ENCODE data around the gene PPP4C. TPM values are rescaled to one million over a fixed set of nuclear protein-coding genes. Genes with fewer than 3 reads are reported as not detected.

Gene PPP4C
- total and polyA plus RNA-seq, 8 donors = 21.7 to 53.7 (median 28.6) TPM

DNA sequence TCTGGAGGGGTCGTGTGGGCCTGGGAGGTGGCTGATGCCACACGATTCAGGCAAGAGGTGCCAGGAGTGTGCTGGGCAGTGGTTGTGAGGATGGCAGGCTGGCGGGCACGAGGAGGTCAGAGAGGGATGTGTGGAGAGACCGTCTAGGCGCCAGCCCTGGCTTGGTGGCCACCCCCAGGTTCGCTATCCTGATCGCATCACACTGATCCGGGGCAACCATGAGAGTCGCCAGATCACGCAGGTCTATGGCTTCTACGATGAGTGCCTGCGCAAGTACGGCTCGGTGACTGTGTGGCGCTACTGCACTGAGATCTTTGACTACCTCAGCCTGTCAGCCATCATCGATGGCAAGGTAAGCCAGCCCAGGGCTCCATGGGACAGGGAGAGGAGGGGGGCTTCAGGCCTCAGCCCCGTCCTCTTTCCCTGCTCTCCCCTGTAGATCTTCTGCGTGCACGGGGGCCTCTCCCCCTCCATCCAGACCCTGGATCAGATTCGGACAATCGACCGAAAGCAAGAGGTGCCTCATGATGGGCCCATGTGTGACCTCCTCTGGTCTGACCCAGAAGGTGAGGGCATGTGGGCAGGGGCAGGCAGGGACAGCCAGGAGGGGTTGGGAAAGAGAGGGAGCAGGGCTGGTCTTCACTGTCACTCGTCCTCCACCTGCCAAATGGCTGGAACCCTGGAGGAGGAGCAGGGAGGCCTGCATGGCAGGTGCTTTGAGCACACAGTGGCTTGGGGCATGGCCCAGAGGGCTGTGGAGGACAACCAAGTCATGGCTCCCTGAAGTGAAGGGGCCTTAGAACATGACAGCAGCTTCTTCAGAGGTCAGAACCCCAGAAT, 7.6 kb downstream of the PPP4C start:
- 91 to 94% methylated on average over 24 of the region's 24 CpGs for WGBS, 2 donors
- TF ChIP-seq, protein P1, sequence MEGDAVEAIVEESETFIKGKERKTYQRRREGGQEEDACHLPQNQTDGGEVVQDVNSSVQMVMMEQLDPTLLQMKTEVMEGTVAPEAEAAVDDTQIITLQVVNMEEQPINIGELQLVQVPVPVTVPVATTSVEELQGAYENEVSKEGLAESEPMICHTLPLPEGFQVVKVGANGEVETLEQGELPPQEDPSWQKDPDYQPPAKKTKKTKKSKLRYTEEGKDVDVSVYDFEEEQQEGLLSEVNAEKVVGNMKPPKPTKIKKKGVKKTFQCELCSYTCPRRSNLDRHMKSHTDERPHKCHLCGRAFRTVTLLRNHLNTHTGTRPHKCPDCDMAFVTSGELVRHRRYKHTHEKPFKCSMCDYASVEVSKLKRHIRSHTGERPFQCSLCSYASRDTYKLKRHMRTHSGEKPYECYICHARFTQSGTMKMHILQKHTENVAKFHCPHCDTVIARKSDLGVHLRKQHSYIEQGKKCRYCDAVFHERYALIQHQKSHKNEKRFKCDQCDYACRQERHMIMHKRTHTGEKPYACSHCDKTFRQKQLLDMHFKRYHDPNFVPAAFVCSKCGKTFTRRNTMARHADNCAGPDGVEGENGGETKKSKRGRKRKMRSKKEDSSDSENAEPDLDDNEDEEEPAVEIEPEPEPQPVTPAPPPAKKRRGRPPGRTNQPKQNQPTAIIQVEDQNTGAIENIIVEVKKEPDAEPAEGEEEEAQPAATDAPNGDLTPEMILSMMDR (IDR thresholded peaks at IDR 0.05) = no peak
- intact Hi-C loops (cut with DNase I) = no loop called here
- no peaks in the 10 kb centered on the region for H3K9me3 ChIP-seq
- peak in 2 of 6 donors; percentile 41 to 66 for DNase-seq
- no peaks in the 10 kb centered on the region for H3K27me3 ChIP-seq
- H3K27ac ChIP-seq = no peak overlapping the region
- FAIRE-seq = no peak
- no peak overlapping the region for H3K4me3 ChIP-seq
- peaks cover 0 to 7% (median 5%) of the 10 kb centered on the region in 3 donors for H3K4me1 ChIP-seq
- ATAC-seq = no peak
- H3K36me3 ChIP-seq = peaks cover 4 to 27% (median 10%) of the 10 kb centered on the region in 3 donors

DNA sequence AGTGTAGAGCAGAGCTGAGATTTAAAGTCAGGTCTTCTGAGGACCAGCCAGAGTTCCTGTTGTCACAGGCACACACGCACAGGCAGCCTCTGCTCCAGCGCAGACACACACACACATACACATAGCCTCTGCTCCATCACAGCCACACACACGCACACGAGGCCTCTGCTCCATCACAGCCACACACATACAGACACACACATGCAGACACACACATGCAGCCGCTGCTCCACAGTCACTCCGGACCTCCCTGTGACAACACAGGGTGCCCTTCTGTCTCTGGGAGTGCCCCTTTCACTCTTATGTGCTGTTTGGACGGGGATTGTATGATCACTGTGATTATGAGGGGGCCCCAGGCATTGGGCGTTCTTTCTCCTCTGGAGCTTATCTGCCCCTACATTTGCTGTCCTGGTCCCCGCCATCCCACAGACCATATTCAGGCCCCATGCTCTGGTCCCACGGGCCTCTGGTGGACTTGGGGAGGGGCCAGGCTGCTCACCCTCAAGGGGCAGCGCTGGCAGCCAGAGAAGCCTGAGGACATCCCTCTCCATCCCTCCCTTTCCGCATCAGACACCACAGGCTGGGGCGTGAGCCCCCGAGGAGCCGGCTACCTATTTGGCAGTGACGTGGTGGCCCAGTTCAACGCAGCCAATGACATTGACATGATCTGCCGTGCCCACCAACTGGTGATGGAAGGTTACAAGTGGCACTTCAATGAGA, 8.5 kb downstream of the PPP4C start:
- Histone ChIP-seq H3K4me1 (peaks cover 0 to 7% (median 5%) of the 10 kb centered on the region in 3 donors), H3K4me3 (no peak overlapping the region), H3K27ac (no peak overlapping the region), H3K36me3 (peaks cover 4 to 27% (median 10%) of the 10 kb centered on the region in 3 donors), H3K27me3 (no peaks in the 10 kb centered on the region), H3K9me3 (no peaks in the 10 kb centered on the region)
- DNase-seq = peak in 2 of 6 donors; percentile 28 to 40
- no peak for ATAC-seq
- WGBS, 2 donors = 84 to 89% methylated on average over 17 to 18 of the region's 18 CpGs
- TF ChIP-seq, protein P1 (IDR thresholded peaks at IDR 0.05) = no peak
- FAIRE-seq = no peak
- intact Hi-C loops (cut with DNase I) = no loop called here

DNA sequence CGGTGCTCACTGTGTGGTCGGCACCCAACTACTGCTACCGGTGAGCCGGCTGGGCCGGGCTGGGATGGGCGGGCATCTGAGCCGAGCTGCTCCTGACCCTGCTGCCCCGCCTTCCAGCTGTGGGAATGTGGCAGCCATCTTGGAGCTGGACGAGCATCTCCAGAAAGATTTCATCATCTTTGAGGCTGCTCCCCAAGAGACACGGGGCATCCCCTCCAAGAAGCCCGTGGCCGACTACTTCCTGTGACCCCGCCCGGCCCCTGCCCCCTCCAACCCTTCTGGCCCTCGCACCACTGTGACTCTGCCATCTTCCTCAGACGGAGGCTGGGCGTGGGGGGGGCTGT, 9.0 kb downstream of the PPP4C start:
- peak in 3 of 6 donors; percentile 18 to 60 (median 46) for DNase-seq
- 77 to 85% methylated on average over 17 of the region's 17 CpGs for WGBS, 2 donors
- H3K4me3 ChIP-seq = no peak overlapping the region
- H3K27me3 ChIP-seq = no peaks in the 10 kb centered on the region
- H3K27ac ChIP-seq = no peak overlapping the region
- TF ChIP-seq, protein P1 (IDR thresholded peaks at IDR 0.05) = no peak
- ATAC-seq = peak in 2 of 4 donors; percentile 9 to 20
- no peaks in the 10 kb centered on the region for H3K9me3 ChIP-seq
- intact Hi-C loops (cut with DNase I) = no loop called here
- FAIRE-seq = no peak
- H3K4me1 ChIP-seq = peaks cover 0 to 7% (median 5%) of the 10 kb centered on the region in 3 donors
- peaks cover 4 to 27% (median 10%) of the 10 kb centered on the region in 3 donors for H3K36me3 ChIP-seq

DNA sequence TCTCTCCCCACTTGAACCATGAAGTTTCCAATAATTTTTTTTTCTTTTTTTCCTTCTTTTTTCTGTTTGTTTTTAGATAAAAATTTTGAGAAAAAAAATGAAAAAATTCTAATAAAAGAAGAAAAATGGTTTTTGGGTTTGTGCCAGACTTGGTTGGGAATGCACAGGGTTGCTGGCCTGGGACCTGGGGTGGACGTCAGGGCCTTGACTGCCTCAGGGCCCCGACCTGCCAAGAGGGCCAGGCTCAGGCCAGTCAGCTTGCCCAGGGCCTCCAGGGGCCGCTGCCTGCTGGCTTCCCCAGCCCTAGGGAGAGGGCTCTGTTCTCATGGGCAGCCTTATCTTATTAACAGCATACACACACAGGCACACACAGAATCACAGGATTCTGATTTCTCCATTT, 9.5 kb downstream of the PPP4C start:
- TF ChIP-seq, protein P1 (IDR thresholded peaks at IDR 0.05) = no peak
- peaks cover 0 to 7% (median 5%) of the 10 kb centered on the region in 3 donors for H3K4me1 ChIP-seq
- peaks cover 4 to 27% (median 10%) of the 10 kb centered on the region in 3 donors for H3K36me3 ChIP-seq
- ATAC-seq (peak in 1 of 4 donors; percentile 22), FAIRE-seq (no peak), DNase-seq (peak in 1 of 6 donors; percentile 49)
- no peak overlapping the region for H3K4me3 ChIP-seq
- intact Hi-C loops (cut with DNase I) = no loop called here
- WGBS, 2 donors = 56 to 65% methylated on average over 3 of the region's 3 CpGs
- no peak overlapping the region for H3K27ac ChIP-seq
- no peaks in the 10 kb centered on the region for H3K9me3 ChIP-seq
- H3K27me3 ChIP-seq = no peaks in the 10 kb centered on the region

Measured in pancreas (tissue), 10 donors.